ENCODE measurements around the gene IQCE. TPM values are rescaled to one million over a fixed set of nuclear protein-coding genes. Genes with fewer than 3 reads are reported as not detected.

The IQCE gene
- total RNA-seq, 1 donor from 2014 or later: 29.6 TPM

GRCh38 chr7:2628130-2628482 lies 69.3 kb downstream of the IQCE start:
- no peak overlapping the region for H3K4me3 Mint-ChIP-seq
- H3K36me3 Mint-ChIP-seq: no peaks in the 10 kb centered on the region
- peaks cover 24% of the 10 kb centered on the region for H3K4me1 Mint-ChIP-seq
- no peak for TF ChIP-seq CTCF (IDR thresholded peaks at IDR 0.05; ENCODE audit: unreplicated experiment)
- H3K27ac Mint-ChIP-seq: peak overlapping the region; percentile 9
- H3K27me3 Mint-ChIP-seq (ENCODE audit: low read depth): no peaks in the 10 kb centered on the region
- no peaks in the 10 kb centered on the region for H3K9me3 Mint-ChIP-seq
- no peak for DNase-seq (ENCODE audit: low spot score in 2 of 2, unreplicated experiment in 2 of 2)

GRCh38 chr7:2628891-2629290 lies 70.1 kb downstream of the IQCE start:
- Mint-ChIP-seq H3K27me3 (ENCODE audit: low read depth) (no peaks in the 10 kb centered on the region), H3K4me1 (peaks cover 22% of the 10 kb centered on the region), H3K4me3 (no peak overlapping the region), H3K36me3 (no peaks in the 10 kb centered on the region), H3K9me3 (no peaks in the 10 kb centered on the region), H3K27ac (no peak overlapping the region)
- TF ChIP-seq CTCF (IDR thresholded peaks at IDR 0.05; ENCODE audit: unreplicated experiment): no peak
- no peak for DNase-seq (ENCODE audit: low spot score in 2 of 2, unreplicated experiment in 2 of 2)

- Mint-ChIP-seq H3K9me3 (no peaks in the 10 kb centered on the region), H3K27ac (no peak overlapping the region), H3K36me3 (no peaks in the 10 kb centered on the region), H3K4me1 (peaks cover 24% of the 10 kb centered on the region), H3K4me3 (no peak overlapping the region), H3K27me3 (ENCODE audit: low read depth) (no peaks in the 10 kb centered on the region)
- TF ChIP-seq CTCF (IDR thresholded peaks at IDR 0.05; ENCODE audit: unreplicated experiment): no peak
- no peak for DNase-seq (ENCODE audit: low spot score in 2 of 2, unreplicated experiment in 2 of 2)
Observed at GRCh38 chr7:2629746-2630681, 71.2 kb downstream of the IQCE start.

GRCh38 chr7:2631946-2632732 lies 73.4 kb downstream of the IQCE start, which contains the start of gene TTYH3:
TTYH3 (plus strand) TSS chr7:2631986; CDS start chr7:2632156, 170 bp downstream.
- Mint-ChIP-seq H3K4me3 (peak within 1 kb of the TSS; percentile 96), H3K9me3 (no peaks in the 10 kb centered on the region), H3K27ac (peak within 1 kb of the TSS; percentile 97), H3K36me3 (no peaks in the 10 kb centered on the region), H3K27me3 (ENCODE audit: low read depth) (no peaks in the 10 kb centered on the region), H3K4me1 (peaks cover 38% of the 10 kb centered on the region)
- no peak for TF ChIP-seq CTCF (IDR thresholded peaks at IDR 0.05; ENCODE audit: unreplicated experiment)
- DNase-seq (ENCODE audit: low spot score in 2 of 2, unreplicated experiment in 2 of 2): peak in 1 of 2 experiments; percentile 54

GRCh38 chr7:2632733-2633537 lies 74.2 kb downstream of the IQCE start:
- peaks cover 38% of the 10 kb centered on the region for H3K4me1 Mint-ChIP-seq
- H3K4me3 Mint-ChIP-seq: peak overlapping the region; percentile 96
- DNase-seq (ENCODE audit: low spot score in 2 of 2, unreplicated experiment in 2 of 2): peak in 1 of 2 experiments; percentile 61
- H3K36me3 Mint-ChIP-seq: no peaks in the 10 kb centered on the region
- no peaks in the 10 kb centered on the region for H3K27me3 Mint-ChIP-seq (ENCODE audit: low read depth)
- TF ChIP-seq CTCF (IDR thresholded peaks at IDR 0.05; ENCODE audit: unreplicated experiment): no peak
- H3K27ac Mint-ChIP-seq: peak overlapping the region; percentile 98
- no peaks in the 10 kb centered on the region for H3K9me3 Mint-ChIP-seq
